Right lobe of liver (tissue), 6 donors: ENCODE results near the gene NUTM1. TPM values are rescaled to one million over a fixed set of nuclear protein-coding genes. Genes with fewer than 3 reads are reported as not detected.

ENCODE experiments used
- ATAC-seq, 4 donors: fragments of 200-7000 bp; cut with Tn5 transposase; one replicate each; pipeline ENCODE4 v1.9.1; 2020; ENCODE audit warnings: mild to moderate bottlenecking in 4 of 4, moderate library complexity in 4 of 4
- DNase-seq, 3 donors: peaks; one replicate each; pipeline ENCODE4 v3.0.0-alpha.2; 2020
- H3K27ac ChIP-seq, 3 donors: fragments of 200-600 bp; one replicate each; pipeline ENCODE4 v1.8.0; 2022
- H3K27me3 ChIP-seq, 2 donors: fragments of 200-600 bp; one replicate each; pipeline ENCODE4 v1.8.0; 2022
- H3K36me3 ChIP-seq, 4 donors: fragments of 200-600 bp; sonication (generic) in 1 of 4; one replicate each; pipeline versions ENCODE4 v1.5.1 to v1.8.0; 2017 to 2022; ENCODE audit warnings: control low read depth in 1 of 4
- H3K4me1 ChIP-seq, 4 donors: fragments of 200-600 bp; sonication (generic) in 1 of 4; one replicate each; pipeline versions ENCODE4 v1.5.1 to v1.8.0; 2017 to 2022; ENCODE audit warnings: control low read depth in 1 of 4
- H3K4me3 ChIP-seq, 3 donors: fragments of 200-600 bp; one replicate each; pipeline ENCODE4 v1.8.0; 2022
- H3K9me3 ChIP-seq, 4 donors: fragments of 200-600 bp; sonication (generic) in 1 of 4; one replicate each; pipeline versions ENCODE4 v1.5.1 to v1.8.0; 2017 to 2022; ENCODE audit warnings: control low read depth in 1 of 4
- POLR2A ChIP-seq: fragments of 450-650 bp; IDR thresholded peaks from one replicate; pipeline ENCODE4 v1.6.1; 2017; ENCODE audit warnings: antibody characterized with exemption, mild to moderate bottlenecking
- WGBS: methylation state at CpG from one replicate; pipeline ENCODE4 v1.1.6; 2018; ENCODE audit warnings: low coverage, low lambda C conversion rate; ENCODE audit not compliant: insufficient coverage; ENCODE audit errors: missing lambda C conversion rate; 5-methylcytosine and 5-hydroxymethylcytosine counted together
- intact Hi-C, 2 donors: fragments of 100-400 bp; cut with DNase I; formaldehyde crosslinking; loops; one replicate each; pipeline versions ENCODE4 v1.11.2 to v1.14.1; 2022
- long read RNA-seq: library from polyadenylated mRNA; unstranded; transcript quantifications from one replicate; pipeline ENCODE4 v2.0.0, GENCODE V29; 2019
- total RNA-seq, 6 experiments: library from RNA; depleted of rRNA in 2 of 6; stranded (reverse); fragments of >200 nt in 2 of 6; fragmentation: NEBNext Ultra II Directional in 3 of 6; extraction: Animal tissue kit (Norgen Biotek cat#: 25700) in 3 of 6; gene quantifications; one replicate each; pipeline versions ENCODE4 v1.1.0 to v1.2.4, GENCODE V29; 2016 to 2023
- TF ChIP-seq, protein P1 (sequence below), 4 donors: fragments of 200-600 bp in 3 of 4; fragments of 450-650 bp in 1 of 4; IDR thresholded peaks; one replicate each; pipeline versions ENCODE4 v1.5.1 to v1.8.0; 2016 to 2022; ENCODE audit warnings: antibody characterized with exemption in 4 of 4, mild to moderate bottlenecking in 2 of 4
- donor health status: DM: no; HTN: yes; CAD: no.
- donor health status: DM: no; HTN: no; CAD: no.
- donor health status: DM: no; HTN: no; CAD: no.
- donor health status: DM: no; HTN: yes; CAD: no.
- donor health status: DM: no; HTN: yes; CAD: no.

NUTM1 gene, protein sequence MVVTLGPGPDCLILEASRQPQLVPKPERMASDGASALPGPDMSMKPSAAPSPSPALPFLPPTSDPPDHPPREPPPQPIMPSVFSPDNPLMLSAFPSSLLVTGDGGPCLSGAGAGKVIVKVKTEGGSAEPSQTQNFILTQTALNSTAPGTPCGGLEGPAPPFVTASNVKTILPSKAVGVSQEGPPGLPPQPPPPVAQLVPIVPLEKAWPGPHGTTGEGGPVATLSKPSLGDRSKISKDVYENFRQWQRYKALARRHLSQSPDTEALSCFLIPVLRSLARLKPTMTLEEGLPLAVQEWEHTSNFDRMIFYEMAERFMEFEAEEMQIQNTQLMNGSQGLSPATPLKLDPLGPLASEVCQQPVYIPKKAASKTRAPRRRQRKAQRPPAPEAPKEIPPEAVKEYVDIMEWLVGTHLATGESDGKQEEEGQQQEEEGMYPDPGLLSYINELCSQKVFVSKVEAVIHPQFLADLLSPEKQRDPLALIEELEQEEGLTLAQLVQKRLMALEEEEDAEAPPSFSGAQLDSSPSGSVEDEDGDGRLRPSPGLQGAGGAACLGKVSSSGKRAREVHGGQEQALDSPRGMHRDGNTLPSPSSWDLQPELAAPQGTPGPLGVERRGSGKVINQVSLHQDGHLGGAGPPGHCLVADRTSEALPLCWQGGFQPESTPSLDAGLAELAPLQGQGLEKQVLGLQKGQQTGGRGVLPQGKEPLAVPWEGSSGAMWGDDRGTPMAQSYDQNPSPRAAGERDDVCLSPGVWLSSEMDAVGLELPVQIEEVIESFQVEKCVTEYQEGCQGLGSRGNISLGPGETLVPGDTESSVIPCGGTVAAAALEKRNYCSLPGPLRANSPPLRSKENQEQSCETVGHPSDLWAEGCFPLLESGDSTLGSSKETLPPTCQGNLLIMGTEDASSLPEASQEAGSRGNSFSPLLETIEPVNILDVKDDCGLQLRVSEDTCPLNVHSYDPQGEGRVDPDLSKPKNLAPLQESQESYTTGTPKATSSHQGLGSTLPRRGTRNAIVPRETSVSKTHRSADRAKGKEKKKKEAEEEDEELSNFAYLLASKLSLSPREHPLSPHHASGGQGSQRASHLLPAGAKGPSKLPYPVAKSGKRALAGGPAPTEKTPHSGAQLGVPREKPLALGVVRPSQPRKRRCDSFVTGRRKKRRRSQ
- total RNA-seq, result not detected
- long read RNA-seq, result 0 reads

DNA sequence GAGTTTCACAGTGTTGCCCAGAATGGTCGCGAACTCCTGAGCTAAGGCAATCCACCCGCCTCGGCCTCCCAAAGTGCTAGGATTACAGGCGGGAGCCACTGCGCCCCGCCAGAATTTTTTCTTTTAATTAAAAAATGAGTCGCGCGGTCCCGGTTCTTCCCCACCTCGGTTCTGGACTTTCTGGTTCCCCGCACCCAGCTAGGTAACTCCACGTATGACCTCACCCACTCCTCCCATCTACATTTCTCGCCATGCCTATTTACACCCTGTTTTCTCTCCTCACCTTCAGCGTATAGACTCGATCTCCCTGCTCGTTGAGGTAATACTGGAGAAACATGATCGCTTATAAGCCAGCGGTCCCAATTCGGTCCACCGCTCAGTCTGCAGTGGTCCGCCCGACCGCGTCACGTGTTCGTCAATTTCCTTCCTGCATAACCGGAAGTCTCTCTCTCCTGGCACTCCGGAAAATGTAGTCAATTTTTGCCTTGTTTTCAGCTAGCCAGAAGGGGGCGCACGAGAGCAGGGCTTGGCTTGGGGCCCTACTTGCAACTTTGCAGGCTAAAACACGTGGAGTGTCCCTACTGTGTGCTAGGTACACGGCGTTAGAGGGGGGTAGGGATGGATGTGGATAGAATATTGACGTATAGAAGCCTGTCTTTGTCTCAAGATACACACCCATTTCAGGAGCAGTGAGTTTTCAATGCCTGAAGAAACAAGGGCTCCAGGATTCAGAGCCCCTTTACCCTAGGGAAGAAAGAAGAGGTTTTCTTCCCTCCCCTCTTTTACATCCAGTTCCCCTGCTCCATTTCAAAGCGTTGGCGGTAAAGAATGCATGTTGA lies at the start of gene NUTM1, which contains the start of gene NOP10:
NUTM1 (plus strand) TSS at position 579 of the 839 bp plus-strand sequence. CDS start 382 bp downstream, outside the sequence.
NOP10 (minus strand) TSS at position 400 of the 839 bp plus-strand sequence; CDS start at position 337, 63 bp downstream.
- no peaks in the 10 kb centered on the region for H3K9me3 ChIP-seq
- peak; percentile 94 to 98 (median 96) for ATAC-seq

GRCh38 chr15:34297059-34297458 lies 46.1 kb upstream of the NUTM1 start:
- TF ChIP-seq, protein P1, sequence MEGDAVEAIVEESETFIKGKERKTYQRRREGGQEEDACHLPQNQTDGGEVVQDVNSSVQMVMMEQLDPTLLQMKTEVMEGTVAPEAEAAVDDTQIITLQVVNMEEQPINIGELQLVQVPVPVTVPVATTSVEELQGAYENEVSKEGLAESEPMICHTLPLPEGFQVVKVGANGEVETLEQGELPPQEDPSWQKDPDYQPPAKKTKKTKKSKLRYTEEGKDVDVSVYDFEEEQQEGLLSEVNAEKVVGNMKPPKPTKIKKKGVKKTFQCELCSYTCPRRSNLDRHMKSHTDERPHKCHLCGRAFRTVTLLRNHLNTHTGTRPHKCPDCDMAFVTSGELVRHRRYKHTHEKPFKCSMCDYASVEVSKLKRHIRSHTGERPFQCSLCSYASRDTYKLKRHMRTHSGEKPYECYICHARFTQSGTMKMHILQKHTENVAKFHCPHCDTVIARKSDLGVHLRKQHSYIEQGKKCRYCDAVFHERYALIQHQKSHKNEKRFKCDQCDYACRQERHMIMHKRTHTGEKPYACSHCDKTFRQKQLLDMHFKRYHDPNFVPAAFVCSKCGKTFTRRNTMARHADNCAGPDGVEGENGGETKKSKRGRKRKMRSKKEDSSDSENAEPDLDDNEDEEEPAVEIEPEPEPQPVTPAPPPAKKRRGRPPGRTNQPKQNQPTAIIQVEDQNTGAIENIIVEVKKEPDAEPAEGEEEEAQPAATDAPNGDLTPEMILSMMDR (IDR thresholded peaks at IDR 0.05), result no peak
- no peak for TF ChIP-seq POLR2A
- intact Hi-C loops, result no loop called here
- ATAC-seq, result no peak
- no peak overlapping the region for H3K4me3 ChIP-seq
- 23% methylated on average over 1 of the region's 1 CpG for WGBS
- H3K36me3 ChIP-seq, result no peaks in the 10 kb centered on the region
- DNase-seq, result no peak
- H3K27me3 ChIP-seq, result no peaks in the 10 kb centered on the region
- H3K9me3 ChIP-seq, result no peaks in the 10 kb centered on the region
- no peaks in the 10 kb centered on the region for H3K4me1 ChIP-seq
- no peak overlapping the region for H3K27ac ChIP-seq

More for the DNA sequence above, at the start of gene NUTM1, which contains the start of gene NOP10:
- Histone ChIP-seq H3K36me3 (peaks cover 0 to 2% (median 0%) of the 10 kb centered on the region in 4 donors), H3K4me1 (peaks cover 0 to 9% (median 0%) of the 10 kb centered on the region in 4 donors), H3K4me3 (peak within 1 kb of the TSS; percentile 48 to 72 (median 63)), H3K27me3 (no peaks in the 10 kb centered on the region), H3K27ac (peak within 1 kb of the TSS; percentile 81 to 89 (median 83))
- peak; percentile 91 to 93 (median 91) for DNase-seq
- TF ChIP-seq, protein P1 (IDR thresholded peaks at IDR 0.05), result peak; percentile 94 to 97 (median 96)
- peak; percentile 80 for TF ChIP-seq POLR2A
- 3% methylated on average over 35 of the region's 38 CpGs for WGBS
- intact Hi-C loops, result loop anchor here in 1 of 2 donors (10.0 kb wide), 1 partner anchor 242 kb away; the partner anchor contains the start of gene GOLGA8B

GRCh38 chr15:34301058-34301457 lies 42.1 kb upstream of the NUTM1 start:
- ATAC-seq (no peak), DNase-seq (no peak)
- Histone ChIP-seq H3K4me1 (no peaks in the 10 kb centered on the region), H3K27ac (no peak overlapping the region), H3K36me3 (no peaks in the 10 kb centered on the region), H3K4me3 (no peak overlapping the region), H3K9me3 (no peaks in the 10 kb centered on the region), H3K27me3 (no peaks in the 10 kb centered on the region)
- 73% methylated on average over 3 of the region's 3 CpGs for WGBS
- intact Hi-C loops, result no loop called here
- no peak for TF ChIP-seq POLR2A
- TF ChIP-seq, protein P1 (IDR thresholded peaks at IDR 0.05), result no peak
